NCI-H2107 treated with DMSO at 0.1 percent for 48 hours (cell line): ENCODE results near the gene CHST10.

ENCODE experiments used
- DNase-seq: peaks from one replicate; lab custom pipeline; 2025; ENCODE audit not compliant: unreplicated experiment; lab: John Stamatoyannopoulos, UW

The CHST10 gene

GRCh38 chr2:100416397-100416934, 1.0 kb downstream of the CHST10 start:
- no peak for DNase-seq

DNA sequence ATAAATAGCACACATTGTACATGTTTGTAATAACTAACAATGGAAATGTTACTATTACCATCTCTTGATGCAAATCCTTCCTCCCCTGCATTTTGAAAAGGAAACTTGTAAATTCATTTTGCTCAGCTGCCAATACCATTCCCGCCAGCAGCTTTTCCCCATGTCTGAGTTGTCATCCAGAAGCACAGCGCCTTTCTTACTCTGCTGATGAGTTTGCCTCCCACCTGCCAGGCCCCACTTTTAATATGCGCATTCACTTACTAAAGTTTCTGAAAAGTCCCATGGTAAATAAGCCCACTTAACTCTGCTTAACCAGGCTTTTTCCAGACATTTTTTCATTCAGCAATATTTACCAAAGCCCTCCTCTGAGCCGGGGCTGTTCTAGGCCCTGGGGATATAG, 3.9 kb downstream of the CHST10 start:
- no peak for DNase-seq

GRCh38 chr2:100412881-100413321, 4.6 kb downstream of the CHST10 start:
- DNase-seq: no peak

GRCh38 chr2:100412466-100412865, 5.0 kb downstream of the CHST10 start:
- DNase-seq: no peak

DNA sequence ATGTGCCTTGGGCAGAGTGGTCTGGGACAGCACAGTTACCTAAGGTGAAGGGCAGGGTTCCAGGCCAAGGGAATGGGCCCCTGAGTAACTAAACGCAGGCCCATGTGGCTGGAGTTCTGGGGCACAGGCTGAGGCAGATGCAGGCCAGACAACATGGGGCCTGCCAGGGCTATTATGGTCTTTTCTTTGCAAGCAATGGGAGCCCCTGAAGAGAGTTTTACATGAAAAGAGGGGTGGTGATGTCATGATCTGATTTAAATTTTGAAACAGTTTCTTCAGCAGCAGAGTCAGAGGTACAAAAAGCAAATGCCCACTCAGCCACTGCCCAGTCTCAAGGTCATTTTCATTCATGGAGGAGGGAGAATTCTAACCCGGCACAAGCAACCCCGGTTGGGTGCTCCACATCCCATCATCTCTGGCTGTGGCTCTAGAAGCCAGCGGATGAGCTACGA, 5.6 kb downstream of the CHST10 start:
- DNase-seq: no peak

- no peak for DNase-seq
Observed at GRCh38 chr2:100409975-100410647, 7.4 kb downstream of the CHST10 start.

GRCh38 chr2:100409461-100409860, 8.0 kb downstream of the CHST10 start:
- no peak for DNase-seq

- no peak for DNase-seq
Observed at GRCh38 chr2:100408941-100409340, 8.5 kb downstream of the CHST10 start.

- DNase-seq: no peak
Observed at GRCh38 chr2:100408104-100408503, 9.4 kb downstream of the CHST10 start.

DNA sequence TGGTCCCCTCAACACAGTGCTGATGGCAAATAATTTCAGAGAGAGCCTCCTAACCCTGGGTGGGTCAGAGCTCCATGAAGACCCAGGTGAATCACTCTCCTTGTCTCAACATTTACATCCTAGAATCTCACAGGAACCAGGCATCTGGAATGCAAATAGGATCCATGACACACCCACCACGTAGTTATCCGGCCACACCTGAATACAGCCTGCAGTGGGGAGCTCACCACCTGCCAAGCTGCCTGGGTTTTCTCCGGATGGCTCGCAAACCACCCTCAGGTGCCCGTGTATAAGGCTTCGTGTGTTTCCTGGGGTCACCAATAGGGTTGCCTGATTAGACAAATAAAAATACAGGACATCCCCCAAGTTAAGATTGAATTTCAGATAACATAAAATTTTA, 9.9 kb downstream of the CHST10 start:
- no peak for DNase-seq

- DNase-seq: no peak
Observed at GRCh38 chr2:100407073-100407472, 10.4 kb downstream of the CHST10 start.

GRCh38 chr2:100406120-100406508, 11.4 kb downstream of the CHST10 start:
- no peak for DNase-seq

GRCh38 chr2:100405403-100406119, 11.9 kb downstream of the CHST10 start:
- DNase-seq: no peak

- DNase-seq: no peak
Observed at GRCh38 chr2:100404411-100404810, 13.1 kb downstream of the CHST10 start.

DNA sequence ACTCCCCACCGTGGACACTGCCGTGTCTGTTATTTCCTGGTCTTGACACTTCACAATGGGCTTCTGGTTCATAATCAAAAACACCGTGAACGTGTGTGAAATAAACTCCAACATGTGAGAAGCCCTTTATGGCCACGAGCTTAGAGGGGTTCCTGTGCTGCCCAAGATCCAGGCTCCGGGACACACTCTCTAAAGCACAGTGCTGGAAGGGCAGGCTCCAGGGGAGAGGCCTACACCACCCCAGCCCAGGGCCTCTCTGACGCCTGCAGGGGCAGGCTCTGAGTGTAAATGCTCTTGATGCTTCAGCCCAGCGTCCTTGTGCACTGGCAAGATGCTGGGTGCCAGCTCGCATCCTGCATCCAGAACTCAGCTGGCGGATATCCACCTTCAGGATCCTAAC, 13.7 kb downstream of the CHST10 start:
- DNase-seq: no peak

- DNase-seq: no peak
Observed at GRCh38 chr2:100401268-100401667, 16.2 kb downstream of the CHST10 start.

DNA sequence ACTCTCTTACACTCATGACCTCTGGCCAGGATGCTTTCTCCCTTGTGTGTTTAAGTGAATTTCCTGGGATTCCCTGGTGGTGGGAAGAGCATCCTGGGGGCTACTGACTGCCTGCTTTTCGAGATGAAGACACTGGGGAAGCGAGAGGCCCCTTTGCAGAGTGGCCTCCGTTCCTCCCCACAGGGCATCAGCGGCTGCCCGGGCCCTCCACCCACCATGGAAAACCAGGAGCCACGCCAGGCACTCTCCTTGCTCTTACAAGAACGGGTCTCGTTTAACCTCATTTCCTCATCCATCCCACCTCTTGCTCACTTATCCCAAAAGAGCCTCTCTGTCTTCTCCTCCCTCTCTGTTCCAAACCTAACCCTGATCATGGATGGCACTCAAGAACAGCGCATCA, 17.8 kb downstream of the CHST10 start:
- no peak for DNase-seq

GRCh38 chr2:100397976-100398375, 19.5 kb downstream of the CHST10 start:
- DNase-seq: no peak

GRCh38 chr2:100397118-100397860, 20.2 kb downstream of the CHST10 start:
- DNase-seq: no peak

DNA sequence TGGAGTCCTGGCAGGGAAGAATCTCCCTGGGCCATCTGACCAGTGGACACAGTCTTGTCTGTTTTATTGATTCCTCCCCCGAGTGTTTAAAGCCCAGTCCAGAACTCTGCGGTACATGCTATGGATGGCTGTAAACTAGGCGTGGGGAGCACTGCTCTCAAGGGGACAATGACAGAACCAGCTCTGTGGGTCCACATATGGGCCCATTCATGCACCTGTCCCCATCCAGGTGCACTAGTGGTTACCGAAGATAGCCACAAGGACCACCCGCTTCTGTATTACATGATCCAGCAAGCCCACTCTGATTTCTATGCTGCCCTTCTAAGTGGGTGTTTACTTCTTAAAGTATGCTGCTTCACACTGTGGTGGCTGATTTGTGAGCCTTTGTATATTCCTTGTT, 21.0 kb downstream of the CHST10 start:
- DNase-seq: no peak

DNA sequence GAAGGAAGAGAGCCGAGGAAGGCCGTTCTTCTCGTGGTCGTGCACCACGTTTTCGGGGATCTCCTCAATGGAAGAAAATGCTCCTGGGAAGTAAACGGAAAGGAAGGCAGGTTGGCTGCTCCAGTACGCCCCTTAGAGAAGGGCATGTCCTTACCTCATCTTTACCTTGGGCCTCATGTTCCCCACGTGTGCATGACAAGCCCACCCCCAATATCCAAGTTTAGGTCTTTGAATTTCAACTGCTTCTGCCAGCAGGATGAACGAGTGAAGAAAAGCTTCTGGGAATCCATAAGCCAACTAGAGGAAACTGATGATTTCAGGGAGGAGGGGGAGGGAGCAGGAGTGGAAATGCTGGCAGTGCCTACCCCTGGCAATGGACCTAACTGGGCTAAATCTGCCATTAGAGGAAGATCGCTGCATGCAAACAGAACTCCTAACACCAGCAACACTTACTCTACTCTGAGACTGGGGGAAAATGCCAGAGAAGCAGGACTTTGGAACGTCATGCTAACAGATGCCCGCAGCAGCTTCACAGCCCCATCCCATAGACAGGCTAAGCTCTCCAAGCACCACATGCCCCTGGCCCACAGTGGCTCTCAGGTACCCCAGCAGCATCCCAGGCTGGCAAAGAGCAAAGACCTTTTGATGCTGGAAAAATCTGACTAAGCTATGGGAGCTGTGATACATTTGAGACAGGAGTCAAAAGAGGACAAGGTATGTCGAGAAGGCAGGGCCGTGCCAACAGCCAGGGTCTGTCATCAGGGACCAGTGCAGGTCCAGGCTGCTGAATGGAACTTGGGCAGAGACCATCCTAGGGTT, 21.7 kb downstream of the CHST10 start:
- DNase-seq: no peak
